Activated B cell treated with CpG ODN at 0.5 μM for 24 hours (primary cell): Measurements from ENCODE around the gene EDIL3. TPM values are rescaled to one million over a fixed set of nuclear protein-coding genes. Genes with fewer than 3 reads are reported as not detected.

Experiments
- ATAC-seq: fragments of 200-7000 bp; cut with Tn5 transposase; one replicate; pipeline ENCODE4 v1.10.0; 2021; ENCODE audit warnings: low read depth, mild to moderate bottlenecking, moderate library complexity
- CTCF ChIA-PET: fragments of 350-600 bp; sonication (Branson Sonifier 250); formaldehyde crosslinking; loops from one replicate; lab custom pipeline; 2021; ENCODE audit warnings: antibody characterized with exemption; lab: Charles Lee
- POLR2A ChIA-PET: fragments of 350-600 bp; sonication (Branson Sonifier 250); formaldehyde crosslinking; loops from one replicate; lab custom pipeline; 2021; ENCODE audit warnings: antibody characterized with exemption; lab: Charles Lee
- DNase-seq: peaks from one replicate; pipeline ENCODE4 v3.0.0; 2022
- H3K27ac Mint-ChIP-seq: one replicate; pipeline ENCODE4 v1.8.0; 2020; ENCODE audit warnings: mixed read lengths
- H3K27me3 Mint-ChIP-seq: one replicate; pipeline ENCODE4 v1.8.0; 2021; ENCODE audit warnings: mixed read lengths
- H3K36me3 Mint-ChIP-seq: one replicate; pipeline ENCODE4 v1.8.0; 2021; ENCODE audit warnings: low read depth, mixed read lengths
- H3K4me1 Mint-ChIP-seq: one replicate; pipeline ENCODE4 v1.8.0; 2021; ENCODE audit warnings: mixed read lengths
- H3K4me3 Mint-ChIP-seq: one replicate; pipeline ENCODE4 v1.8.0; 2020; ENCODE audit warnings: mild to moderate bottlenecking, mixed read lengths
- H3K9me3 Mint-ChIP-seq: one replicate; pipeline ENCODE4 v1.8.0; 2020; ENCODE audit warnings: mixed read lengths
- CTCF ChIP-seq: fragments of 200-600 bp; IDR thresholded peaks from one replicate; pipeline ENCODE4 v1.8.0; 2022; ENCODE audit warnings: antibody characterized with exemption, mild to moderate bottlenecking
- intact Hi-C: fragments of 100-400 bp; cut with micrococcal nuclease; formaldehyde crosslinking; loops from one replicate; pipeline ENCODE4 v1.15.1; 2024
- total RNA-seq: library from RNA; stranded (reverse); gene quantifications from 2 replicates; pipeline ENCODE4 v1.2.3, GENCODE V29; 2022

The EDIL3 gene
- total RNA-seq, 1 donor from 2014 or later: not detected

- H3K27ac Mint-ChIP-seq: no peak overlapping the region
- ChIA-PET POLR2A (no interaction called here), CTCF (no interaction called here)
- H3K9me3 Mint-ChIP-seq: no peaks in the 10 kb centered on the region
- no peak for TF ChIP-seq CTCF
- no peaks in the 10 kb centered on the region for H3K36me3 Mint-ChIP-seq
- DNase-seq (no peak), ATAC-seq (no peak)
- no peak overlapping the region for H3K4me3 Mint-ChIP-seq
- intact Hi-C loops: no loop called here
- H3K27me3 Mint-ChIP-seq: no peaks in the 10 kb centered on the region
- H3K4me1 Mint-ChIP-seq: no peaks in the 10 kb centered on the region
Measured at GRCh38 chr5:84370176-84370575, 14.5 kb downstream of the EDIL3 start.

GRCh38 chr5:84364043-84364442 is 20.6 kb downstream of the EDIL3 start:
- POLR2A ChIA-PET: no interaction called here
- Mint-ChIP-seq H3K27me3 (no peaks in the 10 kb centered on the region), H3K4me3 (no peak overlapping the region), H3K9me3 (no peaks in the 10 kb centered on the region), H3K36me3 (no peaks in the 10 kb centered on the region), H3K4me1 (no peaks in the 10 kb centered on the region), H3K27ac (no peak overlapping the region)
- no peak for TF ChIP-seq CTCF
- intact Hi-C loops: no loop called here
- DNase-seq: no peak
- no peak for ATAC-seq
- CTCF ChIA-PET: no interaction called here

GRCh38 chr5:84362061-84362720 is 22.5 kb downstream of the EDIL3 start:
- Mint-ChIP-seq H3K27ac (no peak overlapping the region), H3K27me3 (no peaks in the 10 kb centered on the region), H3K4me1 (no peaks in the 10 kb centered on the region), H3K9me3 (no peaks in the 10 kb centered on the region), H3K4me3 (no peak overlapping the region), H3K36me3 (no peaks in the 10 kb centered on the region)
- DNase-seq (no peak), ATAC-seq (no peak)
- intact Hi-C loops: no loop called here
- ChIA-PET POLR2A (no interaction called here), CTCF (no interaction called here)
- TF ChIP-seq CTCF: no peak

- Mint-ChIP-seq H3K27ac (no peak overlapping the region), H3K4me1 (no peaks in the 10 kb centered on the region), H3K9me3 (no peaks in the 10 kb centered on the region), H3K27me3 (no peaks in the 10 kb centered on the region), H3K4me3 (no peak overlapping the region), H3K36me3 (no peaks in the 10 kb centered on the region)
- ATAC-seq (no peak), DNase-seq (no peak)
- intact Hi-C loops: no loop called here
- CTCF ChIA-PET: no interaction called here
- TF ChIP-seq CTCF: no peak
- POLR2A ChIA-PET: no interaction called here
Measured at GRCh38 chr5:84361572-84361971, 23.1 kb downstream of the EDIL3 start.

- intact Hi-C loops: no loop called here
- Mint-ChIP-seq H3K4me3 (no peak overlapping the region), H3K27ac (no peak overlapping the region), H3K36me3 (no peaks in the 10 kb centered on the region), H3K27me3 (no peaks in the 10 kb centered on the region), H3K9me3 (peaks cover 3% of the 10 kb centered on the region), H3K4me1 (no peaks in the 10 kb centered on the region)
- no peak for TF ChIP-seq CTCF
- DNase-seq (no peak), ATAC-seq (no peak)
- ChIA-PET POLR2A (no interaction called here), CTCF (no interaction called here)
Measured at GRCh38 chr5:84360056-84360455, 24.6 kb downstream of the EDIL3 start.
